ENCODE data around the gene FARP1. TPM values are rescaled to one million over a fixed set of nuclear protein-coding genes. Genes with fewer than 3 reads are reported as not detected.

FARP1 gene
- total and polyA plus RNA-seq, 2 of the 13 experiments (the other 11 are each of a cell fraction or from before 2014, with no cell fraction given), result 70.6 to 126 TPM

- TF ChIP-seq, protein P1, sequence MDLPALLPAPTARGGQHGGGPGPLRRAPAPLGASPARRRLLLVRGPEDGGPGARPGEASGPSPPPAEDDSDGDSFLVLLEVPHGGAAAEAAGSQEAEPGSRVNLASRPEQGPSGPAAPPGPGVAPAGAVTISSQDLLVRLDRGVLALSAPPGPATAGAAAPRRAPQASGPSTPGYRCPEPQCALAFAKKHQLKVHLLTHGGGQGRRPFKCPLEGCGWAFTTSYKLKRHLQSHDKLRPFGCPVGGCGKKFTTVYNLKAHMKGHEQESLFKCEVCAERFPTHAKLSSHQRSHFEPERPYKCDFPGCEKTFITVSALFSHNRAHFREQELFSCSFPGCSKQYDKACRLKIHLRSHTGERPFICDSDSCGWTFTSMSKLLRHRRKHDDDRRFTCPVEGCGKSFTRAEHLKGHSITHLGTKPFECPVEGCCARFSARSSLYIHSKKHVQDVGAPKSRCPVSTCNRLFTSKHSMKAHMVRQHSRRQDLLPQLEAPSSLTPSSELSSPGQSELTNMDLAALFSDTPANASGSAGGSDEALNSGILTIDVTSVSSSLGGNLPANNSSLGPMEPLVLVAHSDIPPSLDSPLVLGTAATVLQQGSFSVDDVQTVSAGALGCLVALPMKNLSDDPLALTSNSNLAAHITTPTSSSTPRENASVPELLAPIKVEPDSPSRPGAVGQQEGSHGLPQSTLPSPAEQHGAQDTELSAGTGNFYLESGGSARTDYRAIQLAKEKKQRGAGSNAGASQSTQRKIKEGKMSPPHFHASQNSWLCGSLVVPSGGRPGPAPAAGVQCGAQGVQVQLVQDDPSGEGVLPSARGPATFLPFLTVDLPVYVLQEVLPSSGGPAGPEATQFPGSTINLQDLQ (CRISPR knock-in tag; IDR thresholded peaks at IDR 0.05), result no peak
- TF ChIP-seq RELA (CRISPR knock-in tag; IDR thresholded peaks at IDR 0.05), result no peak
- TF ChIP-seq, protein P2, sequence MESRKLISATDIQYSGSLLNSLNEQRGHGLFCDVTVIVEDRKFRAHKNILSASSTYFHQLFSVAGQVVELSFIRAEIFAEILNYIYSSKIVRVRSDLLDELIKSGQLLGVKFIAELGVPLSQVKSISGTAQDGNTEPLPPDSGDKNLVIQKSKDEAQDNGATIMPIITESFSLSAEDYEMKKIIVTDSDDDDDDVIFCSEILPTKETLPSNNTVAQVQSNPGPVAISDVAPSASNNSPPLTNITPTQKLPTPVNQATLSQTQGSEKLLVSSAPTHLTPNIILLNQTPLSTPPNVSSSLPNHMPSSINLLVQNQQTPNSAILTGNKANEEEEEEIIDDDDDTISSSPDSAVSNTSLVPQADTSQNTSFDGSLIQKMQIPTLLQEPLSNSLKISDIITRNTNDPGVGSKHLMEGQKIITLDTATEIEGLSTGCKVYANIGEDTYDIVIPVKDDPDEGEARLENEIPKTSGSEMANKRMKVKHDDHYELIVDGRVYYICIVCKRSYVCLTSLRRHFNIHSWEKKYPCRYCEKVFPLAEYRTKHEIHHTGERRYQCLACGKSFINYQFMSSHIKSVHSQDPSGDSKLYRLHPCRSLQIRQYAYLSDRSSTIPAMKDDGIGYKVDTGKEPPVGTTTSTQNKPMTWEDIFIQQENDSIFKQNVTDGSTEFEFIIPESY (CRISPR knock-in tag; IDR thresholded peaks at IDR 0.05), result peak; percentile 87
- no peak for TF ChIP-seq MXD3 (CRISPR knock-in tag; IDR thresholded peaks at IDR 0.05)
- no peak for TF ChIP-seq SYNCRIP (IDR thresholded peaks at IDR 0.05; ENCODE audit: insufficient read depth, low read depth, low read length)
- TF ChIP-seq TAF1 (CRISPR knock-in tag; IDR thresholded peaks at IDR 0.05), result no peak
- peak; percentile 62; the same call in 1 of the 2 replicates for TF ChIP-seq HIC2 (CRISPR knock-in tag; IDR thresholded peaks at IDR 0.05; ENCODE audit: low read depth)
- TF ChIP-seq, protein P3, sequence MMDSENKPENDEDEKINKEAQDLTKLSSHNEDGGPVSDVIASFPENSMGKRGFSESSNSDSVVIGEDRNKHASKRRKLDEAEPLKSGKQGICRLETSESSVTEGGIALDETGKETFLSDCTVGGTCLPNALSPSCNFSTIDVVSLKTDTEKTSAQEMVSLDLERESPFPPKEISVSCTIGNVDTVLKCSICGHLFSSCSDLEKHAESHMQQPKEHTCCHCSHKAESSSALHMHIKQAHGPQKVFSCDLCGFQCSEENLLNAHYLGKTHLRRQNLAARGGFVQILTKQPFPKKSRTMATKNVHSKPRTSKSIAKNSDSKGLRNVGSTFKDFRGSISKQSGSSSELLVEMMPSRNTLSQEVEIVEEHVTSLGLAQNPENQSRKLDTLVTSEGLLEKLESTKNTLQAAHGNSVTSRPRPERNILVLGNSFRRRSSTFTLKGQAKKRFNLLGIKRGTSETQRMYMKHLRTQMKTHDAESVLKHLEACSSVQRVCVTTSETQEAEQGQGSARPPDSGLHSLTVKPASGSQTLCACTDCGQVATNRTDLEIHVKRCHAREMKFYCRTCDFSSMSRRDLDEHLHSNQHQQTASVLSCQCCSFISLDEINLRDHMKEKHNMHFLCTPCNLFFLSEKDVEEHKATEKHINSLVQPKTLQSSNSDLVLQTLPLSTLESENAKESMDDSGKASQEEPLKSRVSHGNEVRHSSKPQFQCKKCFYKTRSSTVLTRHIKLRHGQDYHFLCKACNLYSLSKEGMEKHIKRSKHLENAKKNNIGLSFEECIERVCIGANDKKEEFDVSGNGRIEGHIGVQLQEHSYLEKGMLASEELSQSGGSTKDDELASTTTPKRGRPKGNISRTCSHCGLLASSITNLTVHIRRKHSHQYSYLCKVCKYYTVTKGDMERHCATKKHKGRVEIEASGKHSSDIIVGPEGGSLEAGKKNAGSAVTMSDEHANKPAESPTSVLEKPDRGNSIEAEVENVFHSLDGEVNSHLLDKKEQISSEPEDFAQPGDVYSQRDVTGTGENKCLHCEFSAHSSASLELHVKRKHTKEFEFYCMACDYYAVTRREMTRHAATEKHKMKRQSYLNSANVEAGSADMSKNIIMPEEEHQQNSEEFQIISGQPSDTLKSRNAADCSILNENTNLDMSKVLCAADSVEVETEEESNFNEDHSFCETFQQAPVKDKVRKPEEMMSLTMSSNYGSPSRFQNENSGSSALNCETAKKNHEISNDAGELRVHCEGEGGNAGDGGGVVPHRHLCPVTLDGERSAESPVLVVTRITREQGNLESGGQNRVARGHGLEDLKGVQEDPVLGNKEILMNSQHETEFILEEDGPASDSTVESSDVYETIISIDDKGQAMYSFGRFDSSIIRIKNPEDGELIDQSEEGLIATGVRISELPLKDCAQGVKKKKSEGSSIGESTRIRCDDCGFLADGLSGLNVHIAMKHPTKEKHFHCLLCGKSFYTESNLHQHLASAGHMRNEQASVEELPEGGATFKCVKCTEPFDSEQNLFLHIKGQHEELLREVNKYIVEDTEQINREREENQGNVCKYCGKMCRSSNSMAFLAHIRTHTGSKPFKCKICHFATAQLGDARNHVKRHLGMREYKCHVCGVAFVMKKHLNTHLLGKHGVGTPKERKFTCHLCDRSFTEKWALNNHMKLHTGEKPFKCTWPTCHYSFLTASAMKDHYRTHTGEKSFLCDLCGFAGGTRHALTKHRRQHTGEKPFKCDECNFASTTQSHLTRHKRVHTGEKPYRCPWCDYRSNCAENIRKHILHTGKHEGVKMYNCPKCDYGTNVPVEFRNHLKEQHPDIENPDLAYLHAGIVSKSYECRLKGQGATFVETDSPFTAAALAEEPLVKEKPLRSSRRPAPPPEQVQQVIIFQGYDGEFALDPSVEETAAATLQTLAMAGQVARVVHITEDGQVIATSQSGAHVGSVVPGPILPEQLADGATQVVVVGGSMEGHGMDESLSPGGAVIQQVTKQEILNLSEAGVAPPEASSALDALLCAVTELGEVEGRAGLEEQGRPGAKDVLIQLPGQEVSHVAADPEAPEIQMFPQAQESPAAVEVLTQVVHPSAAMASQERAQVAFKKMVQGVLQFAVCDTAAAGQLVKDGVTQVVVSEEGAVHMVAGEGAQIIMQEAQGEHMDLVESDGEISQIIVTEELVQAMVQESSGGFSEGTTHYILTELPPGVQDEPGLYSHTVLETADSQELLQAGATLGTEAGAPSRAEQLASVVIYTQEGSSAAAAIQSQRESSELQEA (CRISPR knock-in tag; IDR thresholded peaks at IDR 0.05; ENCODE audit: not compliant biosample characterization), result no peak
- TF ChIP-seq SUZ12 (IDR thresholded peaks at IDR 0.05; ENCODE audit: low read depth, low read length), result no peak
- TF ChIP-seq PHF21A (CRISPR knock-in tag; IDR thresholded peaks at IDR 0.05), result no peak
Measured at GRCh38 chr13:98318263-98318878, 175.5 kb downstream of the FARP1 start (continued).

All from HepG2 (cell line).